K562 (cell line): ENCODE results near the gene REX1BD. TPM values are rescaled to one million over a fixed set of nuclear protein-coding genes. Genes with fewer than 3 reads are reported as not detected.

Source experiments
- FOSL1 ChIP-seq: fragments of 200-800 bp; sonication (Bioruptor generic); conservative IDR thresholded peaks from 2 replicates; pipeline ENCODE4 v1.6.1; 2016; ENCODE audit warnings: missing genetic modification characterization, missing compliant biosample characterization
- MNT ChIP-seq, 2 experiments: fragments of 450-650 bp; conservative IDR thresholded peaks; 2 replicates each; pipeline ENCODE4 v1.6.1; 2017; ENCODE audit warnings: mild to moderate bottlenecking in 2 of 2, moderate library complexity in 2 of 2
- NONO ChIP-seq, 2 experiments: fragments of 200-400 bp in 1 of 2; fragments of 450-650 bp in 1 of 2; formaldehyde crosslinking in 1 of 2; IDR thresholded peaks; 2 replicates each; pipeline ENCODE4 v1.6.1; 2017; ENCODE audit warnings: low read depth in 2 of 2, mild to moderate bottlenecking in 2 of 2, moderate library complexity in 2 of 2, low read length in 1 of 2
- NR2C2 ChIP-seq, 2 experiments: fragments of 200-800 bp in 1 of 2; sonication (Bioruptor generic) in 1 of 2; sonication (generic) in 1 of 2; formaldehyde crosslinking in 1 of 2; IDR thresholded peaks; 2 replicates each; pipeline versions ENCODE4 v1.6.1 to v1.8.0; 2016 to 2022; ENCODE audit warnings: mild to moderate bottlenecking in 1 of 2, missing compliant biosample characterization in 1 of 2, missing genetic modification characterization in 1 of 2, missing genetic modification reagents in 1 of 2
- TRIM24 ChIP-seq, 2 experiments: fragments of 450-650 bp; IDR thresholded peaks; 2 replicates each; pipeline ENCODE4 v1.6.1; 2016
- ZBTB43 ChIP-seq: sonication (generic); formaldehyde crosslinking; IDR thresholded peaks from 2 replicates; pipeline ENCODE4 v1.8.0; 2023; ENCODE audit warnings: mild to moderate bottlenecking, missing genetic modification reagents
- polyA plus RNA-seq, 8 experiments: library from polyadenylated mRNA; depleted of rRNA in 4 of 8; stranded (reverse) in 5 of 8; unstranded in 3 of 8; fragments of >200 nt; fragmentation: Nextera tagmentation in 2 of 8; fragmentation: Illumina TruSeq in 1 of 8; extraction: Ambion mirVana in 2 of 8; extraction: Trizol in 1 of 8; gene quantifications; 2 replicates each; pipeline versions ENCODE4 v1.2.1 to v1.2.3, GENCODE V29; 2011 to 2014; ENCODE audit warnings: inconsistent platforms in 1 of 8, missing spikeins in 1 of 8
- total RNA-seq, 7 experiments: library from RNA; depleted of rRNA in 6 of 7; stranded (reverse); fragments of >200 nt in 6 of 7; fragmentation: Illumina TruSeq in 2 of 7; extraction: Trizol in 2 of 7; gene quantifications; 2 replicates each; pipeline versions ENCODE4 v1.2.1 to v1.2.3, GENCODE V29; 2011 to 2021; ENCODE audit warnings: low replicate concordance in 1 of 7
- TF ChIP-seq, protein P1 (sequence below), 2 experiments: fragments of 450-650 bp; formaldehyde crosslinking in 1 of 2; IDR thresholded peaks; 2 replicates each; pipeline versions ENCODE4 v1.4.0 to v1.6.1; 2014 to 2020; ENCODE audit warnings: mild to moderate bottlenecking in 2 of 2, borderline replicate concordance in 1 of 2, low read depth in 1 of 2
- TF ChIP-seq, protein P2 (sequence below): sonication (generic); formaldehyde crosslinking; IDR thresholded peaks from 2 replicates; pipeline ENCODE4 v1.8.0; 2022; ENCODE audit warnings: mild to moderate bottlenecking, missing genetic modification reagents

The REX1BD gene
- total and polyA plus RNA-seq, 9 of the 15 experiments (the other 6 are each of a cell fraction or from before 2014, with no cell fraction given) = 1.9 to 136 (median 13.8) TPM

- TF ChIP-seq, protein P1, sequence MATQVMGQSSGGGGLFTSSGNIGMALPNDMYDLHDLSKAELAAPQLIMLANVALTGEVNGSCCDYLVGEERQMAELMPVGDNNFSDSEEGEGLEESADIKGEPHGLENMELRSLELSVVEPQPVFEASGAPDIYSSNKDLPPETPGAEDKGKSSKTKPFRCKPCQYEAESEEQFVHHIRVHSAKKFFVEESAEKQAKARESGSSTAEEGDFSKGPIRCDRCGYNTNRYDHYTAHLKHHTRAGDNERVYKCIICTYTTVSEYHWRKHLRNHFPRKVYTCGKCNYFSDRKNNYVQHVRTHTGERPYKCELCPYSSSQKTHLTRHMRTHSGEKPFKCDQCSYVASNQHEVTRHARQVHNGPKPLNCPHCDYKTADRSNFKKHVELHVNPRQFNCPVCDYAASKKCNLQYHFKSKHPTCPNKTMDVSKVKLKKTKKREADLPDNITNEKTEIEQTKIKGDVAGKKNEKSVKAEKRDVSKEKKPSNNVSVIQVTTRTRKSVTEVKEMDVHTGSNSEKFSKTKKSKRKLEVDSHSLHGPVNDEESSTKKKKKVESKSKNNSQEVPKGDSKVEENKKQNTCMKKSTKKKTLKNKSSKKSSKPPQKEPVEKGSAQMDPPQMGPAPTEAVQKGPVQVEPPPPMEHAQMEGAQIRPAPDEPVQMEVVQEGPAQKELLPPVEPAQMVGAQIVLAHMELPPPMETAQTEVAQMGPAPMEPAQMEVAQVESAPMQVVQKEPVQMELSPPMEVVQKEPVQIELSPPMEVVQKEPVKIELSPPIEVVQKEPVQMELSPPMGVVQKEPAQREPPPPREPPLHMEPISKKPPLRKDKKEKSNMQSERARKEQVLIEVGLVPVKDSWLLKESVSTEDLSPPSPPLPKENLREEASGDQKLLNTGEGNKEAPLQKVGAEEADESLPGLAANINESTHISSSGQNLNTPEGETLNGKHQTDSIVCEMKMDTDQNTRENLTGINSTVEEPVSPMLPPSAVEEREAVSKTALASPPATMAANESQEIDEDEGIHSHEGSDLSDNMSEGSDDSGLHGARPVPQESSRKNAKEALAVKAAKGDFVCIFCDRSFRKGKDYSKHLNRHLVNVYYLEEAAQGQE (IDR thresholded peaks at IDR 0.05; ENCODE audit: borderline replicate concordance) = peak; percentile 59
- TF ChIP-seq, protein P1 (CRISPR knock-in tag; IDR thresholded peaks at IDR 0.05; ENCODE audit: low read depth) = 0 out of 2 replicates have a peak, but pooled peaks have one; percentile 30
- TF ChIP-seq NONO (IDR thresholded peaks at IDR 0.05; ENCODE audit: low read depth in 2 of 2, low read length in 1 of 2) = peak; percentile 53 to 81; a peak in 3 of 4 replicates
- no peak; the same call in 1 of the 2 replicates for TF ChIP-seq NR2C2 (CRISPR knock-in tag; IDR thresholded peaks at IDR 0.05)
- TF ChIP-seq NR2C2 (tag; IDR thresholded peaks at IDR 0.05) = peak; percentile 92
- TF ChIP-seq ZBTB43 (CRISPR knock-in tag) = peak; percentile 27; the same call in 1 of the 2 replicates
- TF ChIP-seq MNT (conservative IDR thresholded peaks at IDR 0.05) = peak; percentile 100
- TF ChIP-seq, protein P2, sequence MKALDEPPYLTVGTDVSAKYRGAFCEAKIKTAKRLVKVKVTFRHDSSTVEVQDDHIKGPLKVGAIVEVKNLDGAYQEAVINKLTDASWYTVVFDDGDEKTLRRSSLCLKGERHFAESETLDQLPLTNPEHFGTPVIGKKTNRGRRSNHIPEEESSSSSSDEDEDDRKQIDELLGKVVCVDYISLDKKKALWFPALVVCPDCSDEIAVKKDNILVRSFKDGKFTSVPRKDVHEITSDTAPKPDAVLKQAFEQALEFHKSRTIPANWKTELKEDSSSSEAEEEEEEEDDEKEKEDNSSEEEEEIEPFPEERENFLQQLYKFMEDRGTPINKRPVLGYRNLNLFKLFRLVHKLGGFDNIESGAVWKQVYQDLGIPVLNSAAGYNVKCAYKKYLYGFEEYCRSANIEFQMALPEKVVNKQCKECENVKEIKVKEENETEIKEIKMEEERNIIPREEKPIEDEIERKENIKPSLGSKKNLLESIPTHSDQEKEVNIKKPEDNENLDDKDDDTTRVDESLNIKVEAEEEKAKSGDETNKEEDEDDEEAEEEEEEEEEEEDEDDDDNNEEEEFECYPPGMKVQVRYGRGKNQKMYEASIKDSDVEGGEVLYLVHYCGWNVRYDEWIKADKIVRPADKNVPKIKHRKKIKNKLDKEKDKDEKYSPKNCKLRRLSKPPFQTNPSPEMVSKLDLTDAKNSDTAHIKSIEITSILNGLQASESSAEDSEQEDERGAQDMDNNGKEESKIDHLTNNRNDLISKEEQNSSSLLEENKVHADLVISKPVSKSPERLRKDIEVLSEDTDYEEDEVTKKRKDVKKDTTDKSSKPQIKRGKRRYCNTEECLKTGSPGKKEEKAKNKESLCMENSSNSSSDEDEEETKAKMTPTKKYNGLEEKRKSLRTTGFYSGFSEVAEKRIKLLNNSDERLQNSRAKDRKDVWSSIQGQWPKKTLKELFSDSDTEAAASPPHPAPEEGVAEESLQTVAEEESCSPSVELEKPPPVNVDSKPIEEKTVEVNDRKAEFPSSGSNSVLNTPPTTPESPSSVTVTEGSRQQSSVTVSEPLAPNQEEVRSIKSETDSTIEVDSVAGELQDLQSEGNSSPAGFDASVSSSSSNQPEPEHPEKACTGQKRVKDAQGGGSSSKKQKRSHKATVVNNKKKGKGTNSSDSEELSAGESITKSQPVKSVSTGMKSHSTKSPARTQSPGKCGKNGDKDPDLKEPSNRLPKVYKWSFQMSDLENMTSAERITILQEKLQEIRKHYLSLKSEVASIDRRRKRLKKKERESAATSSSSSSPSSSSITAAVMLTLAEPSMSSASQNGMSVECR (CRISPR knock-in tag) = peak; percentile 99
- TF ChIP-seq FOSL1 (tag) = peak; percentile 69
- TF ChIP-seq TRIM24 (IDR thresholded peaks at IDR 0.05) = no peak
These were observed 16.8 kb upstream of the REX1BD start, which contains the start of gene UBA52 (continued) for GRCh38 chr19:18571564-18572344.
